Lung (tissue), 12 donors: ENCODE results near the gene KSR1. TPM values are rescaled to one million over a fixed set of nuclear protein-coding genes. Genes with fewer than 3 reads are reported as not detected.

ENCODE experiments used
- ATAC-seq: fragments of 200-7000 bp; cut with Tn5 transposase; one replicate; pipeline ENCODE4 v1.9.1; 2020; ENCODE audit warnings: moderate number of reproducible peaks; ENCODE audit not compliant: insufficient read depth, low FRiP score
- DNase-seq, 3 donors: peaks; one replicate each; pipeline ENCODE4 v3.0.0-alpha.2; 2013 to 2017
- H3K27ac ChIP-seq, 2 donors: one replicate each; pipeline ENCODE4 v1.5.1; 2013; ENCODE audit warnings: mild to moderate bottlenecking in 2 of 2, moderate library complexity in 2 of 2, control low read depth in 1 of 2, inconsistent platforms in 1 of 2, low read depth in 1 of 2, low read length in 1 of 2
- H3K27me3 ChIP-seq, 3 donors: one replicate each; pipeline ENCODE4 v1.5.1; 2013; ENCODE audit warnings: low read length in 2 of 3; ENCODE audit not compliant: control insufficient read depth in 3 of 3, insufficient read depth in 3 of 3
- H3K36me3 ChIP-seq, 4 donors: one replicate each; pipeline ENCODE4 v1.5.1; 2013; ENCODE audit warnings: low read length in 4 of 4, mild to moderate bottlenecking in 1 of 4, moderate library complexity in 1 of 4; ENCODE audit not compliant: control insufficient read depth in 4 of 4, insufficient read depth in 4 of 4
- H3K4me1 ChIP-seq, 5 donors: one replicate each; pipeline ENCODE4 v1.5.1; 2013; ENCODE audit warnings: low read length in 5 of 5, mild to moderate bottlenecking in 2 of 5, moderate library complexity in 1 of 5; ENCODE audit not compliant: control insufficient read depth in 5 of 5, insufficient read depth in 5 of 5
- H3K4me3 ChIP-seq: one replicate; pipeline ENCODE4 v1.5.1; 2013; ENCODE audit warnings: mild to moderate bottlenecking, control low read depth, moderate library complexity
- H3K9ac ChIP-seq, 2 donors: one replicate each; pipeline ENCODE4 v1.5.1; 2013; ENCODE audit warnings: low read length in 2 of 2, control low read depth in 1 of 2; ENCODE audit not compliant: insufficient read depth in 1 of 2
- H3K9me3 ChIP-seq, 4 donors: one replicate each; pipeline ENCODE4 v1.5.1; 2013; ENCODE audit warnings: low read length in 3 of 4, mild to moderate bottlenecking in 1 of 4, moderate library complexity in 1 of 4; ENCODE audit not compliant: control insufficient read depth in 4 of 4, insufficient read depth in 3 of 4
- CTCF ChIP-seq: IDR thresholded peaks from 2 replicates; pipeline ENCODE4 v1.5.1; 2012; ENCODE audit warnings: mild to moderate bottlenecking; ENCODE audit errors: control extremely low read depth, extremely low read depth
- WGBS, 2 donors: extraction: QIAGEN DNeasy Blood & Tissue Kit; methylation state at CpG; one replicate each; pipeline ENCODE4 v1.1.7; 2013; 5-methylcytosine and 5-hydroxymethylcytosine counted together
- polyA plus RNA-seq, 2 donors: library from polyadenylated mRNA; stranded (reverse); fragments of 200-250 nt; gene quantifications; one replicate each; pipeline ENCODE4 v1.2.1, GENCODE V29; 2013
- total RNA-seq, 2 donors: library from RNA; depleted of rRNA in 1 of 2; stranded (reverse); fragments of >200 nt in 1 of 2; gene quantifications; one replicate each; pipeline ENCODE4 v1.2.1, GENCODE V29; 2014 to 2021
- donor health status: control.
- donor health status: control.
- donor health status: Bipolar disorder and iron deficiency.
- donor health status: healthy.
- donor health status: DM: yes; HTN: yes; CAD: no.

Gene KSR1
- total and polyA plus RNA-seq, 4 donors = 26.8 to 70.0 (median 42.3) TPM

- 73 to 77% methylated on average over 6 of the region's 6 CpGs for WGBS, 2 donors
- H3K27ac ChIP-seq = peak overlapping the region in 1 of 2 donors; percentile 52
- peaks cover 0 to 24% (median 10%) of the 10 kb centered on the region in 5 donors for H3K4me1 ChIP-seq
- H3K9me3 ChIP-seq = no peaks in the 10 kb centered on the region
- no peak overlapping the region for H3K4me3 ChIP-seq
- no peaks in the 10 kb centered on the region for H3K36me3 ChIP-seq
- H3K9ac ChIP-seq = no peak overlapping the region
- DNase-seq (no peak), ATAC-seq (no peak)
- H3K27me3 ChIP-seq = no peaks in the 10 kb centered on the region
- TF ChIP-seq CTCF = no peak
Observed at GRCh38 chr17:27473190-27473747, 17.0 kb downstream of the KSR1 start.

- no peak for TF ChIP-seq CTCF
- H3K4me1 ChIP-seq = peaks cover 0 to 25% (median 10%) of the 10 kb centered on the region in 5 donors
- H3K9ac ChIP-seq = no peak overlapping the region
- WGBS, 2 donors = 13 to 29% methylated on average over 8 of the region's 8 CpGs
- H3K27me3 ChIP-seq = no peaks in the 10 kb centered on the region
- no peak for ATAC-seq
- peak overlapping the region in 1 of 2 donors; percentile 80 for H3K27ac ChIP-seq
- peak; percentile 68 to 86 (median 68) for DNase-seq
- no peaks in the 10 kb centered on the region for H3K36me3 ChIP-seq
- no peaks in the 10 kb centered on the region for H3K9me3 ChIP-seq
- no peak overlapping the region for H3K4me3 ChIP-seq
Observed at GRCh38 chr17:27473748-27474609, 17.7 kb downstream of the KSR1 start.

DNA sequence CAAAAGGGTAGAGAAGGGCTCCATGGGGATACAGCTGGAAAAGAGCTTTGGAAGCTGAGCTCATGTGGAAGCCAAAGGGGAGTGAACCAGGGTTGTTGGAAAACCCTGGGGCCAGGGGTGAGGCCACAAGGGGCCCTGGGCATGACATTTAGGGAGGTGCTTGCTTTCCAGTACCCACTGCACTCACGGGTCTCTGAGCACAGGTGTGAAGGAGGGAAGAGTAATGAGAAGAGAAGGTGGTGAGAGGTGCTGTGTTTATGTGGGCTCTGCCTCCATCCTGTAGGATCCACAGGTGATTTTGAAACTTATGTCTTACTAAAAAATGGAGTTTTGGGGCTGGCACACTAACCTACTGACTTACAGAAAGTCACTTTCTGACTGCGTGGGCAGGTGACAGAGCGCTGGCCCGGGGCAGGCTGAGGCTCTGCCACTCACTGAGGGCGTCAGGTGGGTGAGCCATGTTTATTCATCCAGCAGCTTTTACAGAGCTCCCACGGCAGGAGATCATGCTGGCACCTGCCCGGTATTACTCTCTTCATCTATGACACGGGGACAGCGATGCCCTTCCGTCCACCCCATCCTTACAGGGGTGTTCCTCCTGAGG lies 18.9 kb downstream of the KSR1 start:
- ATAC-seq (no peak), DNase-seq (no peak)
- H3K36me3 ChIP-seq = no peaks in the 10 kb centered on the region
- H3K9me3 ChIP-seq = no peaks in the 10 kb centered on the region
- TF ChIP-seq CTCF = no peak
- H3K4me3 ChIP-seq = no peak overlapping the region
- H3K9ac ChIP-seq = no peak overlapping the region
- H3K27me3 ChIP-seq = no peaks in the 10 kb centered on the region
- WGBS, 2 donors = 88 to 92% methylated on average over 10 of the region's 10 CpGs
- peaks cover 0 to 25% (median 10%) of the 10 kb centered on the region in 5 donors for H3K4me1 ChIP-seq
- no peak overlapping the region for H3K27ac ChIP-seq
